ENCODE measurements around the gene EEF1A2. TPM values are rescaled to one million over a fixed set of nuclear protein-coding genes. Genes with fewer than 3 reads are reported as not detected.
A peak's percentile ranks its signal among the peaks of the same experiment; 100 is the strongest.

Gene EEF1A2
- polyA plus RNA-seq, 1 donor, result 0.67 TPM

DNA sequence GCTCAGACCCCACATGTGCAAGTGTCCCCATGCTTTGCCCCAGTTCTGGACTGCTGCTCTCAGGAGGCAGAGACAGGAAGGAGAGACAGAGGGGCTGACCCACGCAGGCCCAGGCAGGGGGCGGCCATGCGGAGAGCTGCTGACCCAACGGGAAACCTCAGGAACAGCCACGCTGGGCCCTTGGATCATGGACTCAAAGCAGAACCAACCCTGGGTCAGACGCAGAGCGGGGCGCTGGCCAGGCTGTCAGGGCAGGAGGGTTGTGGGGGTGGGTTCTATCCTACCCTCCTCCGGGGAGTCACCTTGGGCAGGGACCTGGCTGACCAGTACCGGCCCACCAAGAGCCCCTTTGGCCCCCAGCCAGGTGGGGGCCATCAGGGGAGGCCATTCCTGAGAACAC, 28.5 kb downstream of the EEF1A2 start:
- DNase-seq, result no peak

DNA sequence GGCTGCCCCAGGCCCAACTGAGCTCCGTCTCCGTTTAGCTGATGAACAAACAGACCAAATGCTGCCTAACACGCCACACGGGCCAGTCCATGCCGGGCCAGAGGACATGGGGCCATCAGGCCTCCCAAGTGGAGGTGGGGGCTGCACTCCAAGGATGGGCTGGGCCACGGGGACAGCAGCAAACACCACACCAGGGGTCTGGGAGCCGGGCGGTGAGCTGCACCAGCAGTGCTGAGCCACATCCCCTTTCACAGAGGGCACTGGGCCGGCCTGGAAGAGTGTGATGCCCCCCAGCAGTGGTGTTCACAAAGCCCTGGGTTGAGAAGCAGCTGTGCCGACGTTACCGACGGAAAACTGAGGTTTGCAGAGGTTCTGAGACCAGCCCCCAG, 29.2 kb downstream of the EEF1A2 start:
- no peak for DNase-seq

GRCh38 chr20:63469019-63469712, 29.7 kb downstream of the EEF1A2 start:
- DNase-seq, result no peak

GRCh38 chr20:63468421-63468820, 30.5 kb downstream of the EEF1A2 start:
- no peak for DNase-seq

GRCh38 chr20:63467294-63468083, 31.4 kb downstream of the EEF1A2 start:
- no peak for DNase-seq

- DNase-seq, result no peak
These were observed 32.0 kb downstream of the EEF1A2 start for GRCh38 chr20:63466861-63467260.

GRCh38 chr20:63466250-63466825, 32.5 kb downstream of the EEF1A2 start:
- DNase-seq, result no peak

GRCh38 chr20:63465380-63466249, 33.3 kb downstream of the EEF1A2 start:
- DNase-seq, result no peak

DNA sequence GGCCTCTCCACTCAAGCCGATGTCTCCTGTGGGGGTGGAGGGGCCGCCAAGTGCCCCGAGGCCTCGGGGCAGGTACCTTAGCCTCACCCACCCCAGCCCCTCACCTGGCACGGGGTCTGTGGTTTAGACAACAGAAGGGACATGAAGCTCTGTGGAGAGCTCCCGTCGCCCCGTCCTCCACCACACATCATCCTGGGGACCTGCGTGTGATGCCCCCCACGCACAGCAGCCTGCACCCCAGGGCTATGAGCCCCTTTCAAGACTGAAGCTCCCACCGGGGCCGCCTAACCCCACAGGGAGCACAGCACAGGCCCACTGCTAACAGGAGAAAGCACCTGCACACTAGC, 34.6 kb downstream of the EEF1A2 start:
- no peak for DNase-seq

GRCh38 chr20:63463400-63464288, 35.2 kb downstream of the EEF1A2 start:
- no peak for DNase-seq

DNA sequence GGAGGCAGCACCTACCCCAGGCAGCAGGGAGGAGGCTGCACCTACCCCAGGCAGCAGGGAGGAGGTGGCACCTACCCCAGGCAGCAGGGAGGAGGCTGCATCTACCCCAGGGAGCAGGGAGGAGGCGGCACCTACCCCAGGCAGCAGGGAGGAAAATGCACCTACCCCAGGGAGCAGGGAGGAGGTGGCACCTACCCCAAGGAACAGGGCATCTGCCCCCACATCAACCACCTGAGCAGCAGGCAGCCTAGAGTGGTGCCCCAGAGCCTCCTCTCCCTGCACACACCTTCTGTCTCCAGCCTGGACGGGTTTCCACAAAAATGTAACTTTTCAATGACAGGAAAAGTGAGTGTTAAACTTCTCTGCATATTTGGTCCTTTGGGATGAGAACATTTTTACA, 36.6 kb downstream of the EEF1A2 start:
- DNase-seq, result no peak

- no peak for DNase-seq
These were observed 37.6 kb downstream of the EEF1A2 start for GRCh38 chr20:63461104-63461763.

DNA sequence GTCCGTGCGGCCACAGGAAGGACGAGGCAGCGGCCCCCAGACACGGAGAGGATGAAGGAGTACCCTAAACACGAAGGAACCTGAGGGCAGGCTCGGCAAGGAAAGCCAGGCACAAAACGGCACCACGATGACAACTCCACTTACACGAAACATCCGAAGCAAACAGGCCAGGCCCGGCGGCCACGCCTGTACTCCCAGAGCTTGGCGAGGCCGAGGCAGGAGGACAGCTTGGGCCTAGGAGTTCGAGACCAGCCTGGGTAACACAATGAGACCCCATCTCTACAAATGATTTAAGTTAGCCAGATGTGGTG, 39.9 kb downstream of the EEF1A2 start:
- DNase-seq, result no peak

- DNase-seq, result no peak
These were observed 40.5 kb downstream of the EEF1A2 start for GRCh38 chr20:63458170-63459069.

DNA sequence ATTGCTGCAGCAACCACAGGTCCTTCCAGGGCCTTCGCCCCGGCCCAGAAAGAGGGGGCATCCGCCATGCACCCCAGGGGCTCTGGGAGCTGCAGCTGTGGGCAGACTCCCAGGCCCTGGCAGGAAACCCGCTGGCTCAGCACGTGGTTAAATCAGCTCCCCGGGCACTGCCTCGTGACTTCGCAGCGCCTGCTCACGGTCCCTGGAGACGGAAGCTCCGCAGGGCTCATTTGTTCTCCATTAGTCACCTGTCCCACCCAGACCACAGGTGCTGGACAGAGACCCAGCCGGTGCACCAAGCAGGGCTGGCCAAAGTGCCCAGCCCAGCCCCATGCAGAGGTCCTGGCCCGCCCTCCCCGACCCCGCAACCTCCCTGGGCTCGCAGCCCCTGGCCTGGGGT, 41.1 kb downstream of the EEF1A2 start:
- no peak for DNase-seq

GRCh38 chr20:63456429-63457284, 42.2 kb downstream of the EEF1A2 start:
- peak; percentile 50 for DNase-seq

DNA sequence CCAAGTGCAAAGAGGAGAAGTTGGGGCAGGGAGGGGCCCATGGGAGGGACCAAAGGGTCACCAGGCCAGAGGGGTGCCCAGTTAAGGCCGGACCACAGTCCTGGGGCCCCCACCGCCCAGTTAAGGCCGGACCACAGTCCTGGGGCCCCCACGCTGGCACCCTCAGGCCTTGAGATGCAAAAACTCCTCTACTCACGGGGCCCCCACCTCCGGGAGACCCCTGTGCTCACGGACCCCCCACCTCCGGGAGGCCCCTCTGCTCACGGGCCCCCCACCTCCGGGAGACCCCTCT, 43.4 kb downstream of the EEF1A2 start:
- DNase-seq, result no peak

DNA sequence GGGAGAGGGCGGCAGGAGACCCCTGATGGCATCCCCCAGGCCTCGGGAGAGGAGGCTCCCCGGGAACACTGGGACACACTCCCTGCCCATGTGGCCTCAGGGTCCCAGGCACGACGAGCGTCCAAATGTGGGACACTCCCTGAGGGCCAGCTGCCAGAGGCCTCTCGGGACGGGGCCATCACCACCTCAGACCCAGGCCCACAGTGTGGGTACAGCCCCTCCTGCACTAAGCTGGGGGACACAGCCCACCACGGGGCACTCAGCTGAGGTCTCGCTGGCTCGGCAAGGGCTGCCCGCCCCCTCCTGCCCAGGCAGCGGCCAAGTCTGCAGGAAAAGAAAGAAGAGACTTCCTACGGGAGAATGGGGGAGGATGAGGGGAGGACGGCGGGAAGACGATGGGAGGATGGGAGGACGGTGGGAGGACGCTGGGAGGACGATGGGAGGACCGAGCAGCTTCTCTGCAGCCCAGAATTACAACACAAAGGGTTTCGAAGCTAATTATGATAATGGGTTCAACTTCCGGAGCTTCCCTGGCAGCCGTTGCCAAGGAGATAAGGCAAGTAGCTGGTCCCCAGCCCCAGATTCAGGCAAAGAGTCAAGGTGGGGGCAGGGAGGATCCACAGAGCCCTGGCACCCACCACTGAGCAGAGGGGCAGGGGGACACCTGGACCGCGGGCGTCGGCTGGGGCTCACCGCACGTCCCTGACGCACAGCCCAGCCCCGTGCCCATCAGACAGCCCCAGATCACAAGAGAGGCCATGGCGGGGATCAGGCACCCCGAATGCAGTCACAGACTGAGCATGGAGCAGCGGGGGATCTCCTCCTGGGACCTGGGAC, 43.9 kb downstream of the EEF1A2 start:
- no peak for DNase-seq

All from left kidney (tissue), 2 donors.